HCT116 (cell line): ENCODE measurements around the gene SLAMF6. TPM values are rescaled to one million over a fixed set of nuclear protein-coding genes. Genes with fewer than 3 reads are reported as not detected.

Experiments
- ATAC-seq: fragments of 200-7000 bp; cut with Tn5 transposase; 2 replicates; pipeline ENCODE4 v1.9.1; 2020; ENCODE audit warnings: mild to moderate bottlenecking, moderate library complexity
- BruUV-seq: library from RNA; stranded (reverse); fragments of 400-500 nt; replicated peaks from 2 replicates; lab custom pipeline; 2021; lab: Mats Ljungman, UMichigan
- CTCF ChIA-PET: fragments of 300-600 bp; sonication (Branson Sonifier 250); formaldehyde crosslinking; loops from one replicate; lab custom pipeline; 2021; ENCODE audit warnings: antibody characterized with exemption; lab: Charles Lee
- POLR2A ChIA-PET: fragments of 300-600, 350-600 bp; sonication (Branson Sonifier 250); formaldehyde crosslinking; loops from one replicate; lab custom pipeline; 2021; ENCODE audit warnings: antibody characterized with exemption; lab: Charles Lee
- RAD21 ChIA-PET, 2 experiments: fragments of 300-600 bp; sonication (Branson Sonifier 250); formaldehyde crosslinking; loops; one replicate each; lab custom pipeline; 2023; ENCODE audit warnings: low total read pairs in 2 of 2; ENCODE audit not compliant: uncharacterized antibody in 2 of 2, unreplicated experiment in 2 of 2, low non-redundant PET in 1 of 2; lab: Charles Lee
- DNase-seq: peaks from one replicate; pipeline ENCODE4 v3.0.0-alpha.2; 2010; ENCODE audit warnings: low read depth, low spot score
- H2AFZ ChIP-seq: fragments of 200-600 bp; shearing (Covaris generic), sonication (generic); 2 replicates; pipeline ENCODE4 v1.6.1; 2017; ENCODE audit warnings: low read depth, mixed run types, mixed read lengths, antibody characterized with exemption, low read length; ENCODE audit not compliant: poor library complexity, severe bottlenecking
- H3K27ac ChIP-seq: 2 replicates; pipeline ENCODE4 v1.5.1; 2012; ENCODE audit warnings: low read depth, low read length
- H3K27me3 ChIP-seq: fragments of 200-600 bp; sonication (generic); 2 replicates; pipeline ENCODE4 v1.6.1; 2016; ENCODE audit warnings: mixed run types, low read length, mixed read lengths; ENCODE audit not compliant: insufficient read depth
- H3K36me3 ChIP-seq, 2 experiments: fragments of 200-500 bp in 1 of 2; fragments of 200-600 bp in 1 of 2; sonication (Bioruptor generic) in 1 of 2; sonication (generic) in 1 of 2; 2 replicates each; pipeline versions ENCODE4 v1.5.1 to v1.6.1; 2014 to 2016; ENCODE audit warnings: low read length in 2 of 2, inconsistent platforms in 1 of 2, mixed read lengths in 1 of 2, mixed run types in 1 of 2; ENCODE audit not compliant: insufficient read depth in 2 of 2, control insufficient read depth in 1 of 2
- H3K4me1 ChIP-seq, 2 experiments: fragments of 200-600 bp in 1 of 2; sonication (generic) in 1 of 2; 2 replicates each; pipeline versions ENCODE4 v1.5.1 to v1.6.1; 2012 to 2017; ENCODE audit warnings: low read length in 2 of 2, inconsistent platforms in 1 of 2, mild to moderate bottlenecking in 1 of 2, mixed read lengths in 1 of 2, mixed run types in 1 of 2, moderate library complexity in 1 of 2; ENCODE audit not compliant: insufficient read depth in 2 of 2, control insufficient read depth in 1 of 2
- H3K4me2 ChIP-seq: fragments of 200-600 bp; sonication (generic); 2 replicates; pipeline ENCODE4 v1.6.1; 2017; ENCODE audit warnings: mixed run types, low read length, mixed read lengths
- H3K4me3 ChIP-seq, 2 experiments: fragments of 200-600 bp in 1 of 2; sonication (generic) in 1 of 2; replicated peaks in 1 of 2; 2 replicates each; pipeline ENCODE4 v1.5.1; 2011 to 2016; ENCODE audit warnings: low read length in 2 of 2, control low read depth in 1 of 2, low read depth in 1 of 2, mild to moderate bottlenecking in 1 of 2, mixed read lengths in 1 of 2, mixed run types in 1 of 2
- H3K79me2 ChIP-seq: fragments of 200-600 bp; sonication (generic); 2 replicates; pipeline ENCODE4 v1.6.1; 2017; ENCODE audit warnings: mild to moderate bottlenecking, mixed run types, low read length, moderate library complexity, mixed read lengths; ENCODE audit not compliant: insufficient read depth
- H3K9ac ChIP-seq: fragments of 200-600 bp; sonication (generic); 2 replicates; pipeline ENCODE4 v1.6.1; 2016; ENCODE audit warnings: low read length, mixed read lengths
- H3K9me2 ChIP-seq: fragments of 200-600 bp; sonication (generic), shearing (Covaris generic); 2 replicates; pipeline ENCODE4 v1.6.1; 2017; ENCODE audit warnings: mixed run types, mild to moderate bottlenecking, moderate library complexity; ENCODE audit not compliant: insufficient read depth
- H3K9me3 ChIP-seq, 2 experiments: fragments of 200-500 bp in 1 of 2; fragments of 200-600 bp in 1 of 2; sonication (Bioruptor generic) in 1 of 2; sonication (generic) in 1 of 2; 2 replicates each; pipeline ENCODE4 v1.6.1; 2014 to 2017; ENCODE audit warnings: low read length in 2 of 2, mixed read lengths in 2 of 2, inconsistent platforms in 1 of 2, low read depth in 1 of 2, mild to moderate bottlenecking in 1 of 2, mixed run types in 1 of 2, moderate library complexity in 1 of 2; ENCODE audit not compliant: control insufficient read depth in 1 of 2, insufficient read depth in 1 of 2
- H4K20me1 ChIP-seq: fragments of 200-600 bp; sonication (generic), shearing (Covaris generic); 2 replicates; pipeline ENCODE4 v1.6.1; 2017; ENCODE audit warnings: mixed run types, mild to moderate bottlenecking, moderate library complexity; ENCODE audit not compliant: insufficient read depth
- EGR1 ChIP-seq: IDR thresholded peaks from 2 replicates; pipeline ENCODE4 v1.6.1; 2012; ENCODE audit warnings: low read depth
- EZH2 ChIP-seq: fragments of 200-600 bp; sonication (generic); IDR thresholded peaks from 2 replicates; pipeline ENCODE4 v1.6.1; 2017; ENCODE audit warnings: antibody characterized with exemption, mixed run types
- EZH2phosphoT487 ChIP-seq: fragments of 200-600 bp; IDR thresholded peaks from 2 replicates; pipeline ENCODE4 v1.6.1; 2018; ENCODE audit warnings: antibody characterized with exemption, borderline replicate concordance
- POLR2A ChIP-seq: IDR thresholded peaks from 2 replicates; pipeline ENCODE4 v1.7.0; 2011; ENCODE audit warnings: borderline replicate concordance; ENCODE audit not compliant: insufficient read depth, insufficient read length; ENCODE audit errors: extremely low read depth
- RAD21 ChIP-seq: IDR thresholded peaks from 2 replicates; pipeline ENCODE4 v1.6.1; 2012; ENCODE audit warnings: low read depth, mild to moderate bottlenecking
- TCF7L2 ChIP-seq: IDR thresholded peaks from 2 replicates; pipeline ENCODE4 v1.7.0; 2011; ENCODE audit warnings: borderline replicate concordance, inconsistent platforms; ENCODE audit not compliant: insufficient read depth, insufficient read length; ENCODE audit errors: extremely low read depth
- ZNF274 ChIP-seq: fragments of 200-500 bp; sonication (Bioruptor generic); IDR thresholded peaks from 2 replicates; pipeline ENCODE4 v1.6.1; 2014; ENCODE audit warnings: mild to moderate bottlenecking, low read depth, low read length, inconsistent platforms
- intact Hi-C: fragments of 100-400 bp; cut with micrococcal nuclease; formaldehyde crosslinking; loops from 2 replicates; pipeline ENCODE4 v1.10.0; 2022
- total RNA-seq: library from RNA; stranded (reverse); gene quantifications from one replicate; pipeline ENCODE4 v1.2.1, GENCODE V29; 2021; ENCODE audit not compliant: unreplicated experiment

The SLAMF6 gene
- total RNA-seq, 1 experiment from 2014 or later: not detected

DNA sequence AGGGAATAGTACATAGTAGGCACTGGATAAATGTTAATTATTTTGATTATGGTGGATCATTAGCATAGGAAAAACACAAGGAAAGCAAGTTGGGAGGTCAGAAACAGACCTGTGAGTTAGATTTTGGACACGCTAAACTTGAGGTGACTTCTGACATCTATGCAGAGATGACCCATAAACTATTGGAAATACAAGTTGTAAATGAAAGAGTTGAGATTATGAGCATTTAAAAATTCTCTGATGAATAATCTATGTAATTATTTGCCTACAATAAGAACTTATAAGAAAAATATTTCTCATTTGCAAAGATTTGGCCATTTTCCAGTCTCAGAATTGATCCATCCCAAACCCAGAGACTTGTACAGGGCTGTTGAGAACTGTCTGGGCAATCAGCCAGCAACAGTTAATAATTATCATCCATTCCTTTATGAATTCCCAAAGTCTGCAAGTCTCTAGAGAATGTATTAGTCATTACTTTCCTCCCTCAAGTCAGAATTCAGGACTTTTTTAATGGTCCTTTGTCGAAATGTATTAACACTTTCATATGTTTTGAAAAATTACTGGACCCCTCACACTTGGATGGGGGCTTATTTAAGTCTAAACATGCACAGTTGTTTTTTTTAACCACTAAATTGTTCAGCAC is 19.4 kb upstream of the SLAMF6 start:
- Histone ChIP-seq H3K4me1 (no peaks in the 10 kb centered on the region; a peak in 1 of 4 replicates), H3K27me3 (no peaks in the 10 kb centered on the region), H3K79me2 (no peaks in the 10 kb centered on the region), H3K9me2 (no peaks in the 10 kb centered on the region), H3K4me2 (no peak overlapping the region), H3K36me3 (no peaks in the 10 kb centered on the region), H3K4me3 (no peak overlapping the region), H3K9ac (no peak overlapping the region), H2AFZ (no peak overlapping the region), H3K27ac (no peak overlapping the region), H4K20me1 (no peaks in the 10 kb centered on the region), H3K9me3 (no peaks in the 10 kb centered on the region)
- ChIA-PET POLR2A (no interaction called here), RAD21 (no interaction called here), CTCF (no interaction called here)
- BruUV-seq: no TSS peak
- intact Hi-C loops: no loop called here
- TF ChIP-seq EGR1: no peak
- TF ChIP-seq EZH2phosphoT487: no peak
- TF ChIP-seq TCF7L2: no peak
- no peak for TF ChIP-seq RAD21
- no peak for TF ChIP-seq EZH2
- TF ChIP-seq ZNF274: no peak
- TF ChIP-seq POLR2A: no peak
- ATAC-seq: no peak
- DNase-seq: no peak

GRCh38 chr1:160541622-160542302 is 18.7 kb upstream of the SLAMF6 start:
- Histone ChIP-seq H3K4me1 (no peaks in the 10 kb centered on the region; a peak in 1 of 4 replicates), H3K4me2 (no peak overlapping the region), H3K36me3 (no peaks in the 10 kb centered on the region), H3K9ac (no peak overlapping the region), H3K9me2 (no peaks in the 10 kb centered on the region), H3K79me2 (no peaks in the 10 kb centered on the region), H3K4me3 (no peak overlapping the region), H3K27ac (no peak overlapping the region), H4K20me1 (no peaks in the 10 kb centered on the region), H3K9me3 (no peaks in the 10 kb centered on the region), H3K27me3 (no peaks in the 10 kb centered on the region), H2AFZ (no peak overlapping the region)
- RAD21 ChIA-PET: no interaction called here
- BruUV-seq: no TSS peak
- intact Hi-C loops: no loop called here
- CTCF ChIA-PET: no interaction called here
- DNase-seq (no peak), ATAC-seq (no peak)
- POLR2A ChIA-PET: no interaction called here
- TF ChIP-seq TCF7L2 (no peak), ZNF274 (no peak)
